T-helper 1 cell treated with Interleukin-12 subunit alpha and Interleukin-12 subunit beta and Interleukin-4 antibody, amounts not matched to agents 30 μg/mL and 1 μg/mL, for 36 hours (primary cell): ENCODE results near the gene DYNLT3.

Experiments used
- H3K27ac Mint-ChIP-seq: one replicate; pipeline ENCODE4 v1.8.0; 2021; ENCODE audit warnings: mild to moderate bottlenecking, mixed read lengths
- H3K27me3 Mint-ChIP-seq: one replicate; pipeline ENCODE4 v1.8.0; 2021; ENCODE audit warnings: low read depth, mixed read lengths
- H3K36me3 Mint-ChIP-seq: one replicate; pipeline ENCODE4 v1.8.0; 2021; ENCODE audit warnings: low read depth, mixed read lengths
- H3K4me1 Mint-ChIP-seq: one replicate; pipeline ENCODE4 v1.8.0; 2021; ENCODE audit warnings: low read depth, mixed read lengths
- H3K4me3 Mint-ChIP-seq: one replicate; pipeline ENCODE4 v1.8.0; 2021; ENCODE audit warnings: mild to moderate bottlenecking, moderate library complexity, mixed read lengths
- H3K9me3 Mint-ChIP-seq: one replicate; pipeline ENCODE4 v1.8.0; 2021; ENCODE audit warnings: mixed read lengths

The DYNLT3 gene, protein sequence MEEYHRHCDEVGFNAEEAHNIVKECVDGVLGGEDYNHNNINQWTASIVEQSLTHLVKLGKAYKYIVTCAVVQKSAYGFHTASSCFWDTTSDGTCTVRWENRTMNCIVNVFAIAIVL

DNA sequence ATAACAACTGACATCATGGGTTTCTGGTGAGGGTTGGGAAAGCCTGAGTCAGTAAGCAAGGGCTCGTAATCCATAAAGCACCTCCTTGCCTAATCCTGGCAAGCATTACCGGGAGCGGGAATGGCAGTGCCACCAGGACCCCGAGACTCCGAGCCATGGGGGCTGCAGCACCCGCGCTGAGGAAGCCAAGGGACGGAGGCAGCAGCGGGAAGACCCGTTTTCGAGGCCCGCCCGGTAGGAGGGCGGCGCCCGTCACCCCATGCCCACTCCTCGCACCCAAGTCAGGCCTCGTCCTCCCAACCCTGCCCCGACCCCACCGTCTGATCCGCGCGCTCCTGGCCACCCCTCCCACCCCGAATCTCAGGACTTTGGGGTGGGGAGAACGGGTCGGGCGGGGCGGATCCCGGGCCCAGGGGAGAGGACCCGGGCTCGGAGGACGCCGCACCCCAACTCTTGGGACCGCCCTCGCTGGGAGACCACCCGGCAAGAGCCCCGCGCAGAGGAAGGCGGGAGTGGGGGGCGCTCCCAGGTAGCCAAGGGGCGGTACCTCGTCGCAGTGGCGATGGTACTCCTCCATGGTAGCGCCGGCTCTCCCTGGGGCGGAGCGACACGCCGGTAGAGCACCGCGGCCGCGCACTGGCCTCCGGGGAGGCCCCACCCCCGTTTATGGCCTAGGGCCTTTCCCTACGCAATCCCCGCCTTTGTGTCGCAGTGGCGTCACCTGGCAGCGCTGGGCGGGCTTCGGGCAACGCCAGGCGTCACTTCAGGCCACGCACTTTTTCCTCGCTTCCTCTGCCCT, at the start of gene DYNLT3:
TSS of gene DYNLT3 (minus strand) at position 638 of the 799 bp plus-strand sequence. CDS start at position 577, 61 bp downstream.
- H3K9me3 Mint-ChIP-seq: no peaks in the 10 kb centered on the region
- H3K36me3 Mint-ChIP-seq: peaks cover 4% of the 10 kb centered on the region
- peaks cover 9% of the 10 kb centered on the region for H3K4me1 Mint-ChIP-seq
- peak within 1 kb of the TSS; percentile 79 for H3K27ac Mint-ChIP-seq
- no peaks in the 10 kb centered on the region for H3K27me3 Mint-ChIP-seq
- peak within 1 kb of the TSS; percentile 72 for H3K4me3 Mint-ChIP-seq

GRCh38 chrX:37896511-37896890, 49.1 kb upstream of the DYNLT3 start:
- no peaks in the 10 kb centered on the region for H3K4me1 Mint-ChIP-seq
- H3K27ac Mint-ChIP-seq: no peak overlapping the region
- no peaks in the 10 kb centered on the region for H3K36me3 Mint-ChIP-seq
- H3K4me3 Mint-ChIP-seq: no peak overlapping the region
- H3K27me3 Mint-ChIP-seq: peaks cover 5% of the 10 kb centered on the region
- no peaks in the 10 kb centered on the region for H3K9me3 Mint-ChIP-seq

DNA sequence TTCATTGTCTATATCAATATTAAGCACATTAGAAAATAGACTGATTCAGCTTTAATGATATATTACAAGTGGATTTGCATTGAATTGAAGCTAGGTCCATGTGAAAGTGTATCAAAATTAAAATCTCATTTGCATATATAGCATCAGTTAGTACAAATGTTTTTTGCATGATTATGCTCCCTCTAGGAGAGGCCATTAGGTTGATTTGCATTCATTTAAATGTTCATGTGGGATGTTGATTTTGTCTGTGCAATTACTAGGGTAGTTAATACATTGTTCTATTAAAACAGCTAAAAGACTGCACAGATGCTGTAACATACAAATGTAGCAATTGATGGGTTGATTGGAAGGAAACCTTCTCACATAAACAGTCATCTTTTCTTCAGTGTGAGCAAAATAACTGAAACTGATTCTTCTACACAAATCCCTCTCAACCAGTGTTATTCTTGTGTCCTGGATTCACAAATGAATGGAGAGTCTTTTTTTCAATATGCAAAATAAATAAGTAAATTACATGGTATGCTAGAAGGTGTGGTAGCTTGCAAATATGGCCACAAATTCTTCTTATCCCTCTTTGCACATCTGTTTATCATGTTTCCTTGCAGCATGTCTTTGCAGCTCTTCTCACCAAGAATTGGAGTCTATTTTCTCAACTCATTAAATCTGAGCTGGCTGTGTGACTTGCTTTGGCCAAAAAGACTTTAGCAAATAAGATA, 48.6 kb upstream of the DYNLT3 start:
- Mint-ChIP-seq H3K36me3 (no peaks in the 10 kb centered on the region), H3K4me3 (no peak overlapping the region), H3K27me3 (peaks cover 5% of the 10 kb centered on the region), H3K27ac (no peak overlapping the region), H3K9me3 (no peaks in the 10 kb centered on the region), H3K4me1 (no peaks in the 10 kb centered on the region)

- Mint-ChIP-seq H3K4me3 (no peak overlapping the region), H3K4me1 (no peaks in the 10 kb centered on the region), H3K36me3 (no peaks in the 10 kb centered on the region), H3K9me3 (no peaks in the 10 kb centered on the region), H3K27me3 (peaks cover 5% of the 10 kb centered on the region), H3K27ac (no peak overlapping the region)
Measured at GRCh38 chrX:37894725-37895124, 47.4 kb upstream of the DYNLT3 start.

DNA sequence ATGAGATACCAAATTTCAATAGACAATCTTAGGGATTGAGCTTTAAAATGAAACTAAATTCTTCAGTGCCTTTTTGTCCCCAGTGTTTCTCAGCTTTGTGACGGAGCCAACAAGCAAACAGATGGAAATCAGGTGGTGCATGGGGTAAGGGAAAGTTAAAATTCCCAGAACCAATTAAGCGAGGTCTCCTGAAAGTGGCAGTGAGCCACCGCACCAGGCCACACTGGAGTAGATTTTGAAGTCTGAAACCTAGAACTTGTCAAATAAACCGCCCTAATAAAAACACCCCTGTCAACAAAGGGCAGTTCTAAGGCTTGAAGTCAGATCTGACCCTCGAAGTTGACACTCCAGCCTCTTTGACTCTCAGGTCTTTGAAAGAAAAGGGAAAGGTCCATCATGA, 40.6 kb upstream of the DYNLT3 start:
- no peaks in the 10 kb centered on the region for H3K27me3 Mint-ChIP-seq
- no peaks in the 10 kb centered on the region for H3K4me1 Mint-ChIP-seq
- no peak overlapping the region for H3K27ac Mint-ChIP-seq
- H3K4me3 Mint-ChIP-seq: no peak overlapping the region
- H3K36me3 Mint-ChIP-seq: no peaks in the 10 kb centered on the region
- H3K9me3 Mint-ChIP-seq: no peaks in the 10 kb centered on the region

DNA sequence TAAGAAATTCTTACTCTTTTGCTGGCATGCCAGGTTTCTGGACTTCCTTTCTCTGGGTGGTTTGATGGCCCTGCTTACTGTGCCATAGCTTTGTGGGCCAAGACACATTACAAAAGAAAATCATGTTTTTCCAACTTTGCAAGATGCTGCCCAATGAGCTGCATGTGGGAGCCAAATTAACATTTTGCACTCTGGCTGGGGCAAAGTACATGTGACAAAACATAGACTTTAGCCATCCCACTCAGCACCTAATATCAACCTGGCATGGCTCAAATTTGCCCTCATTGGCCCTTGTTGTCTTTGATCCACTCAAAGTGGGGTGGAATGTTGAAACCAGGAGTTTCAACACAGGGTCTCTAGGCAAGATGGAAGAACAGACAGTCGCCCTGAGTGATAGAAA, 40.0 kb upstream of the DYNLT3 start:
- no peaks in the 10 kb centered on the region for H3K27me3 Mint-ChIP-seq
- no peaks in the 10 kb centered on the region for H3K9me3 Mint-ChIP-seq
- no peak overlapping the region for H3K4me3 Mint-ChIP-seq
- no peak overlapping the region for H3K27ac Mint-ChIP-seq
- H3K36me3 Mint-ChIP-seq: no peaks in the 10 kb centered on the region
- no peaks in the 10 kb centered on the region for H3K4me1 Mint-ChIP-seq

DNA sequence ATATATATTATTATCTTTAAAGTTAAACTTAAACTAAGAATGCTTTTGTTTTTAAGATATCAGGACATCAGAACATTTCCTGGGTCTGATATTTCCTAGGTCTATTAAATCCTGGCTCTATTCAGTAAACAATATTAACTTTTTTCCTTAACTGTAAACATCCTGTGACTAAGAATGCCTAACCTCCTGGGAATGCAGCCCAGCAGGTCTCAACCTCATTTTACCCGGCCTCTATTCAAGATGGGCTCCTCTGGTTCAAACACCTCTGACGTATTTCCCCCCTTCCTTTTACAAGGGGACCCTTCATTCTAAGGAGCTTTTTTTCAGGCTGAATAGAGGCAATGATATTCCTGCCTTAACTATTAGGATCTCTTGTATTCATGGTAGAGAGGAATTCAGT, 35.8 kb upstream of the DYNLT3 start:
- Mint-ChIP-seq H3K27ac (no peak overlapping the region), H3K4me1 (no peaks in the 10 kb centered on the region), H3K36me3 (no peaks in the 10 kb centered on the region), H3K9me3 (no peaks in the 10 kb centered on the region), H3K27me3 (no peaks in the 10 kb centered on the region), H3K4me3 (no peak overlapping the region)

- no peaks in the 10 kb centered on the region for H3K4me1 Mint-ChIP-seq
- H3K27ac Mint-ChIP-seq: no peak overlapping the region
- H3K36me3 Mint-ChIP-seq: no peaks in the 10 kb centered on the region
- no peaks in the 10 kb centered on the region for H3K9me3 Mint-ChIP-seq
- H3K27me3 Mint-ChIP-seq: peaks cover 3% of the 10 kb centered on the region
- H3K4me3 Mint-ChIP-seq: no peak overlapping the region
Measured at GRCh38 chrX:37879692-37880091, 32.3 kb upstream of the DYNLT3 start.

GRCh38 chrX:37876716-37877115, 29.3 kb upstream of the DYNLT3 start:
- H3K27me3 Mint-ChIP-seq: peaks cover 3% of the 10 kb centered on the region
- H3K4me3 Mint-ChIP-seq: no peak overlapping the region
- H3K9me3 Mint-ChIP-seq: no peaks in the 10 kb centered on the region
- no peak overlapping the region for H3K27ac Mint-ChIP-seq
- no peaks in the 10 kb centered on the region for H3K36me3 Mint-ChIP-seq
- H3K4me1 Mint-ChIP-seq: no peaks in the 10 kb centered on the region

- Mint-ChIP-seq H3K27me3 (peaks cover 3% of the 10 kb centered on the region), H3K9me3 (no peaks in the 10 kb centered on the region), H3K4me1 (no peaks in the 10 kb centered on the region), H3K27ac (no peak overlapping the region), H3K36me3 (no peaks in the 10 kb centered on the region), H3K4me3 (no peak overlapping the region)
Measured at GRCh38 chrX:37875675-37876074, 28.3 kb upstream of the DYNLT3 start.

DNA sequence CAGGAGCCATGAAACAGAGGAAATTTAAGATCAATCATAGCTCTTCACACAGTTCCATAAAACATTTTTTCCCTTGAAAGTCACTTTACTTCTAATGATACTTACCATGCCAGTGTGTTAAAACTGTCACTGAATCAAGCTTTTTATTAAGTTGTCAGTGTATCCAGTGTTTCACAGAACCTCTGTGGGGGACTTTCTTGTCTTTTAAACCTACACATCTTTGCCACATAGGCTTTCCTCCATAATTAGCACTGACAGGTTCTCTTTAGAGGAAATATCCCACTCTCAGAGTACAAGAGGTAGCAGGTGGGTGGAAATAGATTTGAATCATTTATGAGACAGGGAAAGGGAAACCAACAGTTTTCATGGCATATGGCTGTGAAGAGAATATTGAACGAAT, 25.8 kb upstream of the DYNLT3 start:
- H3K36me3 Mint-ChIP-seq: no peaks in the 10 kb centered on the region
- no peaks in the 10 kb centered on the region for H3K4me1 Mint-ChIP-seq
- H3K27me3 Mint-ChIP-seq: peaks cover 3% of the 10 kb centered on the region

DNA sequence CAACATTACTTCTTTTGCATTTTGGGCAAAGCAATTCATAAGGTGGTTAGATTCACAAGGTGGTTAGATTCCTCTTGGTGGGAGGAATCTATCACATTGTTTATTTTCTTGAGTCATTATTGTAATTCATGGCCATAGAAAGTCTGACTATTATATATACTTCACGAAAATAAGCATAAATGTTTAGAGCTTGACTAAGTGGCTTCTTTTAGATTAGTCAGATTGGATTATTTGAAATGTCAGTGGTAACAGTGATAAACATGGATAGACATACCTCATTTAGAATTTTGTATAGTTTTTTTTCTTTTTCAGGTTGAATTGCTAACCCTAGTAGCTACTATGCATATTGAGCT, 24.9 kb upstream of the DYNLT3 start:
- Mint-ChIP-seq H3K4me3 (no peak overlapping the region), H3K27ac (no peak overlapping the region), H3K4me1 (peaks cover 2% of the 10 kb centered on the region), H3K36me3 (peaks cover 3% of the 10 kb centered on the region), H3K9me3 (peaks cover 9% of the 10 kb centered on the region), H3K27me3 (peaks cover 3% of the 10 kb centered on the region)

More for the DNA sequence above, 25.8 kb upstream of the DYNLT3 start:
- H3K4me3 Mint-ChIP-seq: no peak overlapping the region
- H3K27ac Mint-ChIP-seq: no peak overlapping the region
- peaks cover 3% of the 10 kb centered on the region for H3K9me3 Mint-ChIP-seq

- Mint-ChIP-seq H3K4me3 (no peak overlapping the region), H3K27me3 (peaks cover under 1% of the 10 kb centered on the region), H3K4me1 (peaks cover 2% of the 10 kb centered on the region), H3K9me3 (peaks cover 9% of the 10 kb centered on the region), H3K36me3 (peaks cover 3% of the 10 kb centered on the region), H3K27ac (no peak overlapping the region)
Measured at GRCh38 chrX:37871626-37872302, 24.4 kb upstream of the DYNLT3 start.

- Mint-ChIP-seq H3K4me3 (no peak overlapping the region), H3K27ac (no peak overlapping the region), H3K27me3 (peaks cover 6% of the 10 kb centered on the region), H3K4me1 (peaks cover 2% of the 10 kb centered on the region), H3K36me3 (peaks cover 3% of the 10 kb centered on the region), H3K9me3 (peaks cover 9% of the 10 kb centered on the region)
Measured at GRCh38 chrX:37867536-37868153, 20.3 kb upstream of the DYNLT3 start.
